Posterior cingulate gyrus (tissue), 11 donors: ENCODE measurements around the gene TNIP3.

Source experiments
- DNase-seq, 10 donors: peaks; one replicate each; pipeline versions ENCODE4 v3.0.0 to v3.0.0-alpha.2; 2020 to 2021; ENCODE audit warnings: mixed read lengths in 3 of 10
- intact Hi-C: fragments of 100-400 bp; cut with DNase I; formaldehyde crosslinking; loops from one replicate; pipeline ENCODE4 v1.15.1; 2023

TNIP3 gene

GRCh38 chr4:121094297-121094966 lies 69.7 kb downstream of the TNIP3 start:
- DNase-seq = no peak
- intact Hi-C loops = loop anchor here (10.0 kb wide), 1 partner anchor 370 kb away; no protein-coding TSS in a partner anchor

- no peak for DNase-seq
- intact Hi-C loops = loop anchor here (10.0 kb wide), 1 partner anchor 368 kb away; no protein-coding TSS in a partner anchor
These were observed 70.9 kb downstream of the TNIP3 start for GRCh38 chr4:121093261-121093660.

GRCh38 chr4:121091941-121092340 lies 72.2 kb downstream of the TNIP3 start:
- intact Hi-C loops = loop anchor here (10.0 kb wide), 1 partner anchor 367 kb away; no protein-coding TSS in a partner anchor
- DNase-seq = no peak

GRCh38 chr4:121088867-121089266 lies 75.3 kb downstream of the TNIP3 start:
- intact Hi-C loops = no loop called here
- DNase-seq = no peak
